Stimulated activated CD4-positive, alpha-beta T cell treated with anti-CD3 and anti-CD28 coated beads, TNF-alpha, amount 100 ng/mL, for 24 hours (primary cell): Measurements from ENCODE around the gene SUPT3H.
"Not testable (repeated sequence)": the region's sequence is repeated elsewhere in the genome, so short reads cannot be mapped to it uniquely, and the experiment has no call there.

Source experiments
- DNase-seq, 3 experiments: peaks; one replicate each; pipeline ENCODE4 v3.0.0-alpha.2; 2020; ENCODE audit warnings: low read depth in 3 of 3

Gene SUPT3H

DNA sequence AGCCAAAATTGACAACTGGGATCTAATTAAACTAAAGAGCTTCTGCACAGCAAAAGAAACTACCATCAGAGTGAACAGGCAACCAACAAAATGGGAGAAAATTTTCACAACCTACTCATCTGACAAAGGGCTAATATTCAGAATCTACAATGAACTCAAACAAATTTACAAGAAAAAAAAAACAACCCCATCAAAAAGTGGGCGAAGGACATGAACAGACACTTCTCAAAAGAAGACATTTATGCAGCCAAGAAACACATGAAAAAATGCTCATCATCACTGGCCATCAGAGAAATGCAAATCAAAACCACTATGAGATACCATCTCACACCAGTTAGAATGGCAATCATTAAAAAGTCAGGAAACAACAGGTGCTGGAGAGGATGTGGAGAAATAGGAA, 310.3 kb downstream of the SUPT3H start:
- not testable (repeated sequence) for DNase-seq

DNA sequence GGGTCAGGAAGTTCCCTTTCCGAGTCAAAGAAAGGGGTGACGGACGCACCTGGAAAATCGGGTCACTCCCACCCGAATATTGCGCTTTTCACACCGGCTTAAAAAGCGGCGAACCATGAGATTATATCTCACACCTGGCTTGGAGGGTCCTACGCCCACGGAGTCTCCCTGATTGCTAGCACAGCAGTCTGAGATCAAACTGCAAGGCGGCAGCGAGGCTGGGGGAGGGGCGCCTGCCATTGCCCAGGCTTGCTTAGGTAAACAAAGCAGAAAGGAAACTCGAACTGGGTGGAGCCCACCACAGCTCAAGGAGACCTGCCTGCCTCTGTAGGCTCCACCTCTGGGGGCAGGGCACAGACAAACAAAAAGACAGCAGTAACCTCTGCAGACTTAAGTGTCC, 315.1 kb downstream of the SUPT3H start:
- DNase-seq = not testable (repeated sequence)

DNA sequence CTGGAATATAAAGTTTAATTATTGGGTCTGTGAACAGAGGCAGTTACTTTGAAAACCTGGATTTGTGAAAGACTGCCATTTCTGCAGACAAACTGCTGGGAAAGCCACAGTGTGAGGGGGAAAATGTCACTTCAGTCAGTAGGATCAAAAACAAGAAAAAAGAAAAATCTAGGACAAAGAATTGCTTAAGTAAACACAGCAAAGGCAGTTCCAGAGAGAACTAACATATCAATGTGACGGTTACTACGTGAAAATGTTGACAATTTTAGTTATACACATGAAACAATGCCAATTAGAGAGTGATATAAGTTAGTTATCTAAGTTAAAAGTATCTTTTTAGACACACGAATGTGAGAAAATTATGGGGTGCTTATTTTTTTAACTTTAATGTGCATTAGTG, 320.0 kb downstream of the SUPT3H start:
- no peak for DNase-seq

DNA sequence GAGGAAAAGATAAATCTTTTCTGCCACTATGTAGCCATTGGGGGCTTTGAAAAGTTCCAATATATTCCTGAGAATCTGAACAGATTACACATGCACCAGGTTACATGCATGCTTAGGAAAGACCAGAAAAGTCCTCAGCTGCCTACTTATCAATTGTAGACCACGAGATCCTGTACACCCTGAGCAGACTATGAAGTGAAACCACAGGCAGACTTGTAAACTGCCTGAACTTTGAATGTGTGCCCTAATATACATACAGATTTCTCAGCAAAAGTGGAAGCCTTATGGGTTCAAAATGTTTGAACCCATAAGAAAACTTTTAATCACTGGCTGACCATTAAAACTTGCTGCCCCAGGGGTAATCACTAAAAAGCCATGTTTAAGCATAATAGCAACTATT, 323.1 kb downstream of the SUPT3H start:
- DNase-seq = no peak

DNA sequence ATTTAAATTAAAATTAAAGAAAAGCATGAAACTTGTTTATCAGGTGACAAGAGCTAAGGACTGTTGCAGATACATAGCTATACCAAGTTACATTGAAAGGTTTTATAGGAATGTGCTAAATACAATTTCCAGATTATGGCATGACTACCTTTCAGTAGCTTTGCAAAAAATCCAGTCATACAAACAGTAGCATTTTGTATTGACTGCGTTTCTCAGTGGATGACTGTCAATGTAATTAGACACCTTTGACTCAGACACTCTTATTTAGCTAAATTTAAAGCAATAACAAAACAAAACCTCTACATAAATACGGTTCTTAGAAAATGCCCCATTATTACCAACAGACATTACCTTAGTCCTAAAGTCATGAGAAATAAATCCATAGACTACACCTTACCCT, 325.4 kb downstream of the SUPT3H start:
- no peak for DNase-seq

DNA sequence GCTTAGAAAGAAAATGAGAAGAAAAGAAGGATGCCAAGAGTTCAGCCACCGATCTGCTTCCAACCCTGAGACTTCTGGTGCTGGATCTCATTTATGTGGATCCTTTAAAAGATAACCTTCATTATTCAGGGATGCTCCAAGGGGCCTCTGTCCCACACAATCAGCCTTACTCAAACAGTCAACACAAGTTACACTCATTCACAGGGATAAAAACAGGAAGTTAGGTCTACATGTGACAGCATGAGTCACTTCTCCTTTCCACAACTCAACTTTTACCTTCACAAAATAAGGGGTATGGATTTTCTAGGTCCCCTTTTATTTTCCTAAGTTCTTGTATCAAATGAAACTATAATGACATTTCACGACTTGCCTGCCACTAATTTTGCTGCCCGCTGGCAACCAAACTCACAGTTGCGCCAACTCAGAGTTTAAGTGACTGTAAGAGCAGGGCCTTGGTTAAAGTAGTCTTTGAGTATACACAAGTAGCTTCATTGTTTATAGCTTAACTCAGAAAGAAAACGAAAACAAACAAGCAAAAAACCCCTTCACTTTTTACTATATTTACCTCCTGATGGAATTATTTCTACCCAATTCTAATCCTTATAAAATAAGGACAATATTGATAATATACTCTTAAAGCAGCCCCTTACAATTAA, 328.4 kb downstream of the SUPT3H start:
- no peak for DNase-seq

DNA sequence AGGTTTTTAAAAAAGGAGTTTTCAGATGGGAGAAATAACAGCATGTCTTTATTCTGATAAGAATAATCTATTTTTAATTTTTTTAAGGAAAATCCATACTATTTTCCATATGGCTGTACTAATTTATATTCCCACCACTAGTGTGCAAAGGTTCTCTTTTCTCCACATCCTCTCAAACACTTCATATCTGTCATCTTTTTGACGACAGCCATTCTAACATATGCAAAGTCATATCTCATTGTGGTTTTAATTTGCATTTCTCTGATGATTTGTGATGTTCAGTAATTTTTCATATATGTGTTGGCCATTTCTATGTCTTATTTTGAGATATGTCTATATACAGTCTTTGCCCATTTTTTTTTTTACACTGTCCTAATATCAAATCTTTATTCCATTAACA, 330.2 kb downstream of the SUPT3H start:
- DNase-seq = no peak

DNA sequence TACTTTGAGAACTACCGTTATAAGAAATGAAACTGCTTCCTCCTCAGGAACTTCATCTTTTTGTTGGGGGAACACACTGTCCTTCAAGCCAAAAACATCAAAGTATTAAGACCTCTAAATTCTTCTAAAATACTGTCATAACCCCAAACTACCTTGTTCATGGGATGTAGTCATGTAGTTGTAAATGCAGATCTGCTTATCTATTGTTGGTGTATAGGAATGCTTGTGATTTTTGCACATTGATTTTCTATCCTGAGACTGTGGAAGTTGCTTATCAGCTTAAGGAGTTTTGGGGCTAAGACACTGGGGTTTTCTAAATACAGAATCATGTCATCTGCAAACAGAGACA, 332.5 kb downstream of the SUPT3H start:
- no peak for DNase-seq

DNA sequence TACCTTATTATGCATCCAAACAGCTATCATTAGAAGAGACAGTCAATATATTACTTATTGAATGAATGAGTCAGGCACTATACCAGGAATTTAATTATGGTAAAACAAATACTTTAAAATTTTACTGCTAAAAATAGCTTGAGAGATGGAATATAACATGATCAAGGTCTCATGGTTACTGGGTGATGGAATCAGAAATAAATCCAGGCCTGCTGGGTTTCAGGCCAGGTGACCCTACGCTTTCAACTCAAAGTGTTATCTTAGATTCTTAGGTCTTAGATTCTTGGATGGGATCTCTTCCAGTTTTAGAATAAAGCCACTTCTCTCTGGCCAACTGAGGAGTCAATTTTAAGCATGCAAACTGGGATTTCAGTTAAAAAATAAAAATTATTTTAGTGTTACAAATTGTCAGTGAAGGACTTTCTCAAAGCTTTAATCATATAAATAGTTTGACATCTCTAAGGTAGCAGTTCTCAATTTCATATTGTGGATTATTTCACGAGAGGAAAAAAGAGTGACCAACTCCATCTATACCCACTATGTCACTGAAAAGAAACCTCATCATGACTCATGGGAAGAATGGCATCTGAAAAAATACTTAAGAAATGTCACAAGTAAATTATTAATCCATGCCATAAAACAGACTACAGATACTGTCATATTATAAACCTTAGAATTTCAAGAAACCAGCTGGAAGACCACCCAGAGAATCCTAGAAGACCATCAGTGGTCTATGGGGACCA, 333.1 kb downstream of the SUPT3H start:
- no peak for DNase-seq

DNA sequence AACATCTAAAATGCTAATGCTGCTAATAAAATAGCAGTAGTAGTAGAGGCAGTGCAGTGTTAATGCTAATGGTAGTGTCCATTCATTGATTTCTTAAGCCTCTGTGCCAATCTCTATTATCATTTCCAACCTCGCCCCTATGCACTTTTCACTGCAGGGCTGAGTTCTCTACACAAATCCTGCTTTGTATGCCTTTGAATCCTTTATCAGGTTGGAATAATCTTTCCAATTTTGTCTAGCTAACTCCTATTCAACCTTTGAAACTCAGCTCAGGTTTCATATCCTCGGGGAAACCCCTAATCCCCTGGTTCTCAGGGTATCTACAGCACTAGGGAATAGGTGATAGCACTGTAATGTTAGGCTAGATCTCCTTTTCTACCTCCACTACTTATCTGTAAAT, 333.6 kb downstream of the SUPT3H start:
- DNase-seq = no peak

DNA sequence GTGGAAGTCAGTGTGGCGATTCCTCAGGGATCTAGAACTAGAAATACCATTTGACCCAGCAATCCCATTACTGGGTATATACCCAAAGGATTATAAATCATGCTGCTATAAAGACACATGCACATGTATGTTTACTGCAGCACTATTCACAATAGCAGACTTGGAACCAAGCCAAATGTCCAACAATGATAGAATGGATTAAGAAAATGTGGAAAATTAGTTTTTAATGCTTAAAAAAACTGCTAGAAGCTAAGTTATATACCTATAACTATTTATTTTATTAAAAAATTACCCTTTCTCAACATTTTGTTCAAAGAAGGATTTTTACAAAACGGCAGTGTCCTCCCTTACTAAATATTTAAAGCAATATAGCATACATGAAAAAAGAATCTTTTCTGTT, 335.1 kb downstream of the SUPT3H start:
- not testable (repeated sequence) for DNase-seq

DNA sequence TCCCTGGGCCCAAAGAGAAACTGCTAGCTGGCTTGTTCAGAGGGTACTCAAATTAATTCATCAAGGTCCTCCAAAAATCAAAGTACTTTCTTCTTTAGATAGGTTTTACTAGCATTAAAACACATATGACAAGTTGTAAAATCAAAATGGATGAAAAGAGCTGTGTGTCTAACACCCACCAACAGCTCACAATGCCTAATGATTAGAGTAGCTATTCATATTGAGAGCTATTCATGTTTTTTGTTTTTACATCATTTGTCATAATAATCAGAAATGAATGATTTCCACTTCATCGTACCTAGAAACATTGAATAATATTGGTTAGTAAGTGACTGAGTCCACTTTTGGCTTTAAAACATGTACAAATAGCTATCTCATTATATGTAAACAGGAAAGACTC, 339.5 kb downstream of the SUPT3H start:
- DNase-seq = no peak

DNA sequence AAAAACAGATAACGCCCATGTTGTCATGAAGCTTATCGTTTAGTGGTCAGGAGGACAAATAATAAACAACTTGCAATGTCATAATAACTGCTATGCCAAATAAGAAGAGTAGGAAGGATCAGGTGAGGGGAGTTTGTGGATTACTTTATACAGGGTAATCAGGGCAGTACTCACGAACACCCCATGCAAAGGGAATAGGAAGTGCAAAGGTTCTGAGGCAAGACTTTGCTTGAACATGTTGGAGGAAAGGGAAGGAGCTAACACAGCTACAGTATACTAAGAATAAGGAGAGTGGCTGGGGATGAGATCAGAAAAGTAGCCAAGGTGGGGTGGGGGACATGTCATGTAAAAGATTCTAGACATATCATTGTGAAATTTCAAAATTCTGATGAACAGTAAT, 341.6 kb downstream of the SUPT3H start:
- DNase-seq = no peak

DNA sequence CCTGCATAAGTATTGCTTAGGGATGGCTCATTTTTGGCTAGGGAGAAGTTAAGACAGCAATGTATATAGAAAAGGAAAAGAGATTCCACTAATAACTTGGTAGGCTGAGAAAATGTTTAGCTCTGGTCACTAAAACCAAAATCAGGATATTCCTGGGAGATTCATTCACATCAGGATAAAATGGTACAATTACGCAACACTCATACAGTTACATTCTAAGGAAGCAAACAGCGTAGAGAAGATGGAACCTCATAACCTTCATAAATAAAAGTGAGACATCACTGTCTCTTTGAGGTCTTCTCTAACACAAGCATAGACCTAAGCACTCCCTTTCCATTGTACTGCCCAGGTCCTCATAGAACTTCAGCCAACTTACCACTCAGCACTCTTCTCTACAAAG, 345.3 kb downstream of the SUPT3H start:
- no peak for DNase-seq

DNA sequence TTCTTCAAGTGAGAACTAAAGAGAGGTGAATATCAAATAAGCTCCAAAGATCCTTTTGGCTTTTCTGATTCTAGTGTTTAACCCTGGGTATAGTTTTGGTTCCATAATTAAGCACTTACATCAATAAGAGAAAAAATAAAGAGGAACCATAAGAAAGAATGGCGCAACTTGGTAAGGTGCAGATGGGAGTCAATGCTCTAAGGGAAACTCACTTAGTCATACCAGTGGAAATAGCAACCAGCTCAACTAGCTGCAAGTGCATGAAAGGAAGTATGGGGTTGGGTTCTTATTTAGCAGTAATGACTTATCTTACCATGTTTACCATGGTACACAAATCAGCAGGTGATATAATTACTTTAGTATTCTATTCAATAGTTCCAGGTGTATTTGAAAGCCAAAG, 346.1 kb downstream of the SUPT3H start:
- DNase-seq = no peak

DNA sequence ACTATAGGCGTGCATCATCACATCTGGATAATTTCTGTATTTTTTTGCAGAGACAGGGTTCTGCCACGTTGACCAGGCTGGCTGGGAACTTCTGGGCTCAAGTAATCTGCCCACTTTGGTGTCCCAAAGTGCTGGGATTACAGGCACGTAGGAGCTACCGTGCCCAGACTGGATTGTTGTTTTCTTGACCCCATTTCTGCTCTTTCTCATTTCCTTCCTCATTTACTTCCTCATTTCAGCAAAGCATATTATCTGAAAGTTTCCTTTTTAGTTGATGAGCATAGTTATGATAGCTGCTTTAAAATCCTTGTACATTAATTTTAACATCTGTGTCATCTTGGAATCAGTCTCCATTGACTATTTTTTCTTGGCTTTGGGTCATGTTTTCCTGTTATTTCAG, 350.6 kb downstream of the SUPT3H start:
- no peak for DNase-seq

DNA sequence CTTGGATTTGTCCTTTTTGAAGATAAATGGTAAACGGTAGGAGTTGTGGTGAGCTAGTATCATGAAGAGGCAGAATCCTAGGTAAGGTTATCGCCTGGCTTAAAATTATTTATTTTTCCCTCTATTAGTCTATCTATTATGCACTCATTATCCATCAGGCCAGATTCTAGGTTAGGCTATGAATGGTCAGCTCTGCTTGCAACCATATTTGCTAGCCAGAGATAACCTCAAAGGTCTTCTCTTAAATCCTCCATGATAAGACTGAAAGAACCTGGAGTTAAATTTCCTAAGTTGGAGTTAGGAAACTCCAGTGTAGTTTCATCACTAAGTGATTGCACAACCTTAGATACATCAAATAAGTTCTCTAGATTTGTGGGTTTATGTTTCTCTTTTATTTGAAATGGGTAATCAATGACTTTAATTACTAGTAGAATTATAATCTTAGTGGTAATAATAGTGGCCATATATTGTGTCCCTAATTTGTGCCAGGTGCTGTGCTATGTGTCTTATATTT, 351.7 kb downstream of the SUPT3H start:
- no peak for DNase-seq

DNA sequence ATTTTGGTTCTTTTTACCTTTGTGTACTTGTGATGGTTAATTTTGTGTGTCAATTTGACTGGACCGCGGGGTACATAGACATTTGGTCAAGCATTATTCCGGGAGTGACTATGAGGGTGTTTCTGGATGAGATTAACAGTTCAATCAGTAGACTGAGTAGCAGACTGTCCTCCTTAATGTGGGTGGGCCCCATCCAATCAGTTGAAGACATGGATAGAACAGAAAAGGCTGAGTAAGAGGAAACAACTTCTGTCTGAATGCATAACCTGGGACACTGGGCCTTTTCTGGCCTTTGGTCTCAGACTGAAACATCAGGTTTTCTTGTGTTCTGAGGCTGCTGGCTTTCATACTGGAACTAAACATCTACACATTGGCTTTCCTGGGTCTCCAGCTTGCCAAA, 353.1 kb downstream of the SUPT3H start:
- no peak for DNase-seq

DNA sequence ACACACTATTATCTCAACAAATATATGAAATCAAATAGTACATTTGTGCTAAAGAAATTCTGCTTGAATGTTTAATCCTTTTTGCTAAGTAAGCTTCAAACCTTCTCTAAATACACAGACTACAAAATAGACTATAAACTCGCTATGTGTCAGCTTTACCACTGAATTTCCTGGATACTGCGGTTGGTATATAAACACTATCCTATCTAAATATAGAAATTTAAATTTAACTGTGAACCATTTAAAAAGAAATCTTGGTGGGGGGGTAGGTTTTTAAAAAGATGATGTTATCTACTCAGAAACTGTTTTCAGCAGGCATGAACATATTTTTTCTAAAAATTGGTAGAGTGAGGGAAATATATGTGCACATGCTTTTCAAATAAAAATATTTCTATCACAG, 356.1 kb downstream of the SUPT3H start:
- no peak for DNase-seq

DNA sequence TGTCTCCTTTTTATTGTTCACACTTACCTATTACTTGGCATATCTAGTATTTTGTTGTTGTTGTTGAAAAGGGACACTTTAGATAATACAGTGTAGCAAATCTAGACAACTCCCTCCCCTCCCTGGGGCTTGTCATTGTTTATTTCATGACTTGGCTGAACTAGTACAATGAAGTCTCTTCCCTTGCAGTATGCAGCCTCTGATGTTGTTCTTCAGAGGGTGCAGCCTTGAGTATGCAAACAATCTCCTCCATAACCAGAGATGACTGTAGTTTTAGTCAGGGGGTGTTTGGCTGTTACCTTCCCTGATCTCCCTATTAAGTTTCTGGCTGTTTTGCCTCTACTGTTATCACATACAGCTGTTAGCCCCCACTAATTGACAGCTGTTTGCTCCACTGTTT, 365.0 kb downstream of the SUPT3H start:
- DNase-seq = no peak

DNA sequence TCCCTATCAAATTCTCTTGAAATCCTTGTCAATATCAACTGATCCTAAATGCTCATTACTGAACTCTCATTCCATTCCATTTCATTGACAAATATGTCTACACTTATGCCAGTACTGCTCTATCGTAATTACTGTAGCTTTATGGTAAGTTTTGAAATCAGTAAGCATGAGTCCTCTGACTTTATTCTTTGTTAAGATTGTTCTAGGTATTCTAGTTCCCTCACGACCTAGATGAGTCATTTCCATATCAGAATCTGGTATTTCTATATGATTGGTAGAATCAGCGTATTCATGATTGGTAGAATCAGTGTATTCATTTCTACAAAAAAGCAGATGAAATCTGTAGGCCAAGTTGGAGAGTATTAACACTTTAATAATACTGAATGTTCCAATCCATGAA, 368.2 kb downstream of the SUPT3H start:
- DNase-seq = no peak

DNA sequence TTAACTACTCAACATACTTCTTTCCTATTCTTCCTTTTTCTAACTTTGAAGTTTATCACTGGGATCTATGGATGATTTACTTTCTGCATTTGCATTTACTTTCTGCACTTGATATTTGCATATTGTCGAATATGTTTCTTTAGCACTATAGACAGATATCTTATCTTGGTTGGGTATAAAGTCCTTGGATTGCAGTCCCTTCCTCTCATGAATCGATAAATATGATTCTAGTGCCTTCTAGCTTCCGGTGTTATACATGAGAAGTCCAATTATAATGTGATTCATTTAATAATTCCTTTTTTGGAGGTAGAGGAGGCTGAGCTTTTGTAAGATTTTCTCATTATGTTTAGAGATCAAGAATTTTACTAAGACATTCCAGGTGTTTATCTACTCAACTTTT, 370.8 kb downstream of the SUPT3H start:
- DNase-seq = no peak

DNA sequence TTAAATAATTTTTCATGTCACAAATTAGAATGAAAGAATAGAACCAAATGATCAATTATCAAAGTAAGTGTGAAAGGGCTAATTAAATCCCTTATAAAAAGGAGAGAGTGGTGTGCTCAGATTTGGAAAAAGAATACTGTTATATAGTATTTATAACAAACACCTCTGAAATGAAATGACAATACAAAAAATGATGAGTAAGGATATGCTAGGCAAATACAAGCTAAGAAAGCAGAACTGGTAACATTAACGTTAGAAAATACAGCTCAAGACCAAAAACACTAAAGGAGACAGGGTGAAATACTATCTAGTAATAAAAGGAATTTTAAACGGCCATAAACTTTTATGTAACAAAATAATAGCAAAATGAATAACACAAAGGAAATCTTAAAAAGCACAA, 373.8 kb downstream of the SUPT3H start:
- DNase-seq = no peak

DNA sequence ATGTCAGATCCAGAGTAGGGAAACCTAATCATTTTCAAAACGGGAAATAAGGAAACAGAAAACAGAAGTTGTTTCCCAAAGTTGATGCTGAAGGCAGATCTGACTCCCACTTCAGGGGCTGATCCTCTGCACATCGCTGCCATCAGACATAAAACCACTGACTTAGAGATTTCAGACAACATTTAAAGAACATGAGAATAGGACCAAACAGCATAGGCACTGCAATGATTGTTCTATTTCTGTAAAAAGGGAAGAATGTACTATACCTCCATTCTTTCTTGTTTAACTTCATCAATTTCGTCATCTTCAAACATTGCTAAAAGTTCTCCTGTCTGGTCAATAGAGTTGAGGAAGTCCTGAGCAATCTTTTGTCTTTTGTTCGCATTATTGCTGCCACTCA, 374.3 kb downstream of the SUPT3H start:
- DNase-seq = no peak
